SK-N-SH (cell line): ENCODE data around the gene RBM15B.

Experiments used
- CTCF ChIP-seq: fragments of 200-600 bp; sonication (generic); IDR thresholded peaks from 2 replicates; pipeline ENCODE4 v1.6.1; 2017; ENCODE audit warnings: antibody characterized with exemption, mild to moderate bottlenecking, moderate library complexity
- TAF1 ChIP-seq: IDR thresholded peaks from 2 replicates; pipeline ENCODE4 v1.6.1; 2012; ENCODE audit warnings: low read depth, mild to moderate bottlenecking, low read length, moderate library complexity, borderline replicate concordance

- TF ChIP-seq CTCF (no peak), TAF1 (no peak)
These were observed 1.5 kb downstream of the RBM15B start for GRCh38 chr3:51392355-51393133.
